ENCODE results near the gene DEFB121. TPM values are rescaled to one million over a fixed set of nuclear protein-coding genes. Genes with fewer than 3 reads are reported as not detected.

Gene DEFB121, protein sequence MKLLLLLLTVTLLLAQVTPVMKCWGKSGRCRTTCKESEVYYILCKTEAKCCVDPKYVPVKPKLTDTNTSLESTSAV
- total RNA-seq (1 to 10 TPM in 1 of 2 donors, not detected in 1; 1.2 TPM), polyA plus RNA-seq (ENCODE audit: insufficient read depth, low read depth, low replicate concordance) (6.2 TPM)
- long read RNA-seq, donor 1: 0 reads
- long read RNA-seq, donor 2: 0 reads

GRCh38 chr20:31406115-31406514 lies at the start of gene DEFB121:
Gene DEFB121 (minus strand): TSS chr20:31406215. CDS start chr20:31406152, 63 bp downstream.
- intact Hi-C loops (cut with DNase I; ENCODE audit: low total_unique reads): no loop called here
- Histone ChIP-seq H3K4me3 (no peak within 1 kb of the TSS), H3K27ac (no peak within 1 kb of the TSS), H3K9me3 (no peaks in the 10 kb centered on the region), H3K36me3 (ENCODE audit: low read depth, missing control alignments) (no peaks in the 10 kb centered on the region), H3K4me1 (no peaks in the 10 kb centered on the region), H3K27me3 (no peaks in the 10 kb centered on the region)
- no peak for DNase-seq
- WGBS, 2 donors: 55 to 65% methylated on average over 3 of the region's 3 CpGs
- TF ChIP-seq POLR2A (IDR thresholded peaks at IDR 0.05): no peak
- TF ChIP-seq, protein P1, sequence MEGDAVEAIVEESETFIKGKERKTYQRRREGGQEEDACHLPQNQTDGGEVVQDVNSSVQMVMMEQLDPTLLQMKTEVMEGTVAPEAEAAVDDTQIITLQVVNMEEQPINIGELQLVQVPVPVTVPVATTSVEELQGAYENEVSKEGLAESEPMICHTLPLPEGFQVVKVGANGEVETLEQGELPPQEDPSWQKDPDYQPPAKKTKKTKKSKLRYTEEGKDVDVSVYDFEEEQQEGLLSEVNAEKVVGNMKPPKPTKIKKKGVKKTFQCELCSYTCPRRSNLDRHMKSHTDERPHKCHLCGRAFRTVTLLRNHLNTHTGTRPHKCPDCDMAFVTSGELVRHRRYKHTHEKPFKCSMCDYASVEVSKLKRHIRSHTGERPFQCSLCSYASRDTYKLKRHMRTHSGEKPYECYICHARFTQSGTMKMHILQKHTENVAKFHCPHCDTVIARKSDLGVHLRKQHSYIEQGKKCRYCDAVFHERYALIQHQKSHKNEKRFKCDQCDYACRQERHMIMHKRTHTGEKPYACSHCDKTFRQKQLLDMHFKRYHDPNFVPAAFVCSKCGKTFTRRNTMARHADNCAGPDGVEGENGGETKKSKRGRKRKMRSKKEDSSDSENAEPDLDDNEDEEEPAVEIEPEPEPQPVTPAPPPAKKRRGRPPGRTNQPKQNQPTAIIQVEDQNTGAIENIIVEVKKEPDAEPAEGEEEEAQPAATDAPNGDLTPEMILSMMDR (IDR thresholded peaks at IDR 0.05): no peak

DNA sequence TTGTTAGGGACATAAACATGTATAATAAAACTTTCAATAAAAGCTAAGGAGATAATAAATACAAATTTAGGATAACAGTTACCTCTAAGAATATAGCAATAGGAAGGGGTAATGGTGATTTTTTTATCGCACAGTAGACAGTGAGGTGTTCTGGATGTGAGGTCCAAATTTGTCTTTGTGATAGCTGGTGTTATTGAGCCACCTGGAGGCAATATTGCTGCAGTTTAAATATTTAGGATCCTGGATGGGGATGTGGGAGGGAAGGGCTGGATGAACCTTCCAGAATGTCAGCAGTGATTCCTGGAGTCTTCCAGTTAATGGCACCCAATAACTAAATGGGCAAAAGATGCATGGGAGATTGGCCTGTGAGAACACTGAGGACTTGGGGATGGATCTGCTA lies 48.3 kb upstream of the DEFB121 start:
- TF ChIP-seq POLR2A (IDR thresholded peaks at IDR 0.05): no peak
- TF ChIP-seq, protein P1 (IDR thresholded peaks at IDR 0.05): no peak
- no peaks in the 10 kb centered on the region for H3K27me3 ChIP-seq
- no peak overlapping the region for H3K27ac ChIP-seq
- intact Hi-C loops (cut with DNase I; ENCODE audit: low total_unique reads): no loop called here
- WGBS, 2 donors: 53 to 73% methylated on average over 1 of the region's 1 CpG
- no peak for DNase-seq
- no peaks in the 10 kb centered on the region for H3K9me3 ChIP-seq
- no peak overlapping the region for H3K4me3 ChIP-seq
- no peaks in the 10 kb centered on the region for H3K36me3 ChIP-seq (ENCODE audit: low read depth, missing control alignments)
- H3K4me1 ChIP-seq: no peaks in the 10 kb centered on the region

- intact Hi-C loops (cut with DNase I; ENCODE audit: low total_unique reads): no loop called here
Observed at GRCh38 chr20:31452575-31452974, 46.6 kb upstream of the DEFB121 start.

DNA sequence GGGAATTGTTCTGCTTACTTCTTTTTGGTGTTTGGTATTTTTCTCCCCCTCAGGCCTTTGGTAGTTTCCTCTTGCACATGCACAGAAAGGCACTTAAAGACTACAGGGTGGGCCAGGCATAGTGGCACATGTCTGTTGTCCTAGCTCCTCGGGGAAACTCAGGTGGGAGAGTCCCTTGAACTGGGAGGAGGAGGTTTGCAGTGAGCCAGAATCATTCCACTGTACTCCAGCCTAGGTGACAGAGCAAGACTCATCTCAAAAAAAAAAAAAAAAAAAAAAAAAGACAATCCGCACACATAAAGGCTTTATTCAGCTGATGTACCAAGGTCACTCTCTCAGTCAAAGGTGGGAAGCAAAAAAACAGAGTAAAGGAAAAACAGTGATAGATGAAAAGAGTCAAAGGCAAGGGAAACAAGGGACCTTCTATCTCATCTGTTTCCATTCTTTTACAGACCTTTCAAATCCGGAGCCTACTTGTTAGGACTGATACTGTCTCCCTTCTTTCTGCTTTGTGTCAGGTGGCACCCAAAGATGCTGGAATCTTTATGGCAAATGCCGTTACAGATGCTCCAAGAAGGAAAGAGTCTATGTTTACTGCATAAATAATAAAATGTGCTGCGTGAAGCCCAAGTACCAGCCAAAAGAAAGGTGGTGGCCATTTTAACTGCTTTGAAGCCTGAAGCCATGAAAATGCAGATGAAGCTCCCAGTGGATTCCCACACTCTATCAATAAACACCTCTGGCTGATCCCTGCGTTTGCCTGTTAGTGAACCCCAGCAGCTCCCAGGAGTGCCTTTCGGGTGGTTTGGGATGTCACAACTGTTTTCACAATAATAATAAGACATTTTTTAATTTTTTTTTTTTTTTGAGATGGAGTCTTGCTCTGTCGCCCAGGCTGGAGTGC lies 43.7 kb upstream of the DEFB121 start:
- H3K27me3 ChIP-seq: no peaks in the 10 kb centered on the region
- peaks cover 13% of the 10 kb centered on the region for H3K4me1 ChIP-seq
- intact Hi-C loops (cut with DNase I; ENCODE audit: low total_unique reads): no loop called here
- H3K36me3 ChIP-seq (ENCODE audit: low read depth, missing control alignments): no peaks in the 10 kb centered on the region
- TF ChIP-seq POLR2A (IDR thresholded peaks at IDR 0.05): no peak
- TF ChIP-seq, protein P1 (IDR thresholded peaks at IDR 0.05): no peak
- H3K9me3 ChIP-seq: no peaks in the 10 kb centered on the region
- peak overlapping the region in 1 of 2 donors; percentile 29 for H3K27ac ChIP-seq
- H3K4me3 ChIP-seq: no peak overlapping the region
- 60 to 68% methylated on average over 8 of the region's 8 CpGs for WGBS, 2 donors
- DNase-seq: no peak

More at GRCh38 chr20:31452575-31452974, 46.6 kb upstream of the DEFB121 start:
- Histone ChIP-seq H3K27me3 (no peaks in the 10 kb centered on the region), H3K9me3 (no peaks in the 10 kb centered on the region), H3K36me3 (ENCODE audit: low read depth, missing control alignments) (no peaks in the 10 kb centered on the region), H3K4me3 (no peak overlapping the region), H3K27ac (no peak overlapping the region), H3K4me1 (no peaks in the 10 kb centered on the region)
- WGBS, 2 donors: 88 to 93% methylated on average over 2 of the region's 2 CpGs
- no peak for DNase-seq
- TF ChIP-seq, protein P1 (IDR thresholded peaks at IDR 0.05): no peak
- no peak for TF ChIP-seq POLR2A (IDR thresholded peaks at IDR 0.05)

All from testis (tissue), 5 donors.